HepG2 (cell line): ENCODE results near the gene NPHS1. TPM values are rescaled to one million over a fixed set of nuclear protein-coding genes. Genes with fewer than 3 reads are reported as not detected.
A peak's percentile ranks its signal among the peaks of the same experiment; 100 is the strongest.

Experiments used
- ATAC-seq: fragments of 200-7000 bp; cut with Tn5 transposase; 3 replicates; pipeline ENCODE4 v1.9.1; 2020; ENCODE audit warnings: mild to moderate bottlenecking, moderate library complexity
- BruUV-seq: library from RNA; stranded (reverse); fragments of 400-500 nt; replicated peaks from 2 replicates; lab custom pipeline; 2021; lab: Mats Ljungman, UMichigan
- CTCF ChIA-PET: fragments of 300-600 bp; formaldehyde crosslinking; extraction: SDS; loops from one replicate; lab custom pipeline; 2021; ENCODE audit warnings: low total read pairs, inconsistent platforms, low intra/inter-chr PET ratio; lab: Yijun Ruan, JAX
- POLR2A ChIA-PET: fragments of 350-600 bp; sonication (Branson Sonifier 250); formaldehyde crosslinking; loops from one replicate; lab custom pipeline; 2020; ENCODE audit warnings: antibody characterized with exemption, inconsistent platforms; lab: Yijun Ruan, JAX
- DNase-seq: peaks from one replicate; pipeline ENCODE4 v3.0.0-alpha.2; 2015; ENCODE audit warnings: low spot score
- FAIRE-seq: peaks from 3 replicates; lab custom pipeline; 2011; peaks lifted over from hg19 to GRCh38; lab: Jason Lieb, UNC
- H2AFZ ChIP-seq: one replicate; pipeline ENCODE4 v1.6.1; 2011; ENCODE audit warnings: low read length, inconsistent platforms
- H3K27ac ChIP-seq: fragments of 300-600 bp; 3 replicates; pipeline ENCODE4 v1.8.0; 2011; ENCODE audit warnings: mixed run types, mild to moderate bottlenecking, mixed read lengths, low read length, inconsistent platforms; ENCODE audit not compliant: insufficient read depth; ENCODE audit errors: extremely low read length
- H3K27me3 ChIP-seq, 2 experiments: fragments of 200-600 bp in 1 of 2; 2 replicates in 1 of 2; 3 replicates in 1 of 2; pipeline versions ENCODE4 v1.6.0 to v1.8.0; 2011; ENCODE audit warnings: low read length in 2 of 2, mild to moderate bottlenecking in 2 of 2, moderate library complexity in 2 of 2, inconsistent platforms in 1 of 2; ENCODE audit not compliant: insufficient read depth in 2 of 2, control insufficient read depth in 1 of 2
- H3K36me3 ChIP-seq, 2 experiments: fragments of 200-600 bp in 1 of 2; replicated peaks in 1 of 2; 2 replicates in 1 of 2; 3 replicates in 1 of 2; pipeline versions ENCODE4 v1.5.1 to v1.8.0; 2011; ENCODE audit warnings: low read length in 2 of 2, inconsistent platforms in 1 of 2; ENCODE audit not compliant: insufficient read depth in 2 of 2, control insufficient read depth in 1 of 2
- H3K4me1 ChIP-seq: 2 replicates; pipeline ENCODE4 v1.5.1; 2012; ENCODE audit warnings: low read length, inconsistent platforms; ENCODE audit not compliant: insufficient read depth
- H3K4me2 ChIP-seq: 2 replicates; pipeline ENCODE4 v1.6.0; 2011; ENCODE audit warnings: low read depth, low read length, inconsistent platforms
- H3K4me3 ChIP-seq, 3 experiments: fragments of 200-600 bp in 1 of 3; sonication (generic), shearing (Covaris generic) in 1 of 3; replicated peaks in 1 of 3; 2 replicates each; pipeline ENCODE4 v1.5.1; 2011 to 2016; ENCODE audit warnings: low read length in 3 of 3, inconsistent platforms in 2 of 3, low read depth in 2 of 3, mild to moderate bottlenecking in 2 of 3, control low read depth in 1 of 3, mixed read lengths in 1 of 3; ENCODE audit not compliant: insufficient read depth in 1 of 3
- H3K79me2 ChIP-seq: one replicate; pipeline ENCODE4 v1.6.1; 2011; ENCODE audit warnings: low read length, inconsistent platforms; ENCODE audit not compliant: insufficient read depth
- H3K9ac ChIP-seq: 2 replicates; pipeline ENCODE4 v1.6.0; 2011; ENCODE audit warnings: mild to moderate bottlenecking, low read depth, low read length, inconsistent platforms; ENCODE audit not compliant: insufficient read depth
- H3K9me3 ChIP-seq: 2 replicates; pipeline ENCODE4 v1.5.1; 2012; ENCODE audit warnings: mild to moderate bottlenecking, low read length
- H4K20me1 ChIP-seq: 2 replicates; pipeline ENCODE4 v1.6.0; 2011; ENCODE audit warnings: inconsistent platforms, mild to moderate bottlenecking, low read length, moderate library complexity; ENCODE audit not compliant: insufficient read depth
- ATF7 ChIP-seq, 2 experiments: fragments of 450-650 bp in 1 of 2; sonication (generic) in 1 of 2; formaldehyde crosslinking in 1 of 2; IDR thresholded peaks; 2 replicates each; pipeline versions ENCODE4 v1.4.0 to v1.6.1; 2016 to 2020; ENCODE audit warnings: antibody characterized with exemption in 1 of 2, mild to moderate bottlenecking in 1 of 2, missing genetic modification reagents in 1 of 2
- FOXA1 ChIP-seq, 2 experiments: fragments of 450-650 bp in 1 of 2; sonication (generic) in 1 of 2; formaldehyde crosslinking in 1 of 2; IDR thresholded peaks; 2 replicates each; pipeline versions ENCODE4 v1.4.0 to v1.6.1; 2016 to 2020; ENCODE audit warnings: missing genetic modification reagents in 1 of 2
- GATAD2A ChIP-seq: IDR thresholded peaks from 2 replicates; pipeline ENCODE4 v1.6.1; 2016
- ZNF749 ChIP-seq: sonication (generic); formaldehyde crosslinking; IDR thresholded peaks from 2 replicates; pipeline ENCODE4 v1.8.0; 2022; ENCODE audit warnings: mild to moderate bottlenecking, missing genetic modification reagents, moderate library complexity, borderline replicate concordance
- WGBS: methylation state at CpG from one replicate; pipeline ENCODE4 v1.1.6; 2017; ENCODE audit warnings: low lambda C conversion rate; 5-methylcytosine and 5-hydroxymethylcytosine counted together
- in situ Hi-C: cut with HindIII; loops from 2 replicates; pipeline ENCODE4 v1.10.0; 2017; ENCODE audit warnings: low pct_unique_long_range_greater_than_20kb; ENCODE audit not compliant: extremely low pct_ligation_motif_present
- intact Hi-C: fragments of 100-400 bp; cut with micrococcal nuclease; formaldehyde crosslinking; loops from one replicate; pipeline ENCODE4 v1.10.0; 2022; ENCODE audit not compliant: unreplicated experiment
- polyA plus RNA-seq, 8 experiments: library from polyadenylated mRNA; depleted of rRNA in 3 of 8; stranded (reverse) in 7 of 8; unstranded in 1 of 8; fragments of >200 nt; fragmentation: Illumina TruSeq in 4 of 8; extraction: Trizol in 4 of 8; gene quantifications; 2 replicates each; pipeline versions ENCODE4 v1.2.1 to v1.2.3, GENCODE V29; 2011 to 2016; ENCODE audit warnings: low read depth in 4 of 8, missing spikeins in 1 of 8, mixed read lengths in 1 of 8; ENCODE audit not compliant: insufficient read depth in 1 of 8
- total RNA-seq, 5 experiments: library from RNA; depleted of rRNA; stranded (reverse); fragments of >200 nt; fragmentation: Illumina TruSeq; extraction: Trizol; gene quantifications; 2 replicates each; pipeline ENCODE4 v1.2.3, GENCODE V29; 2016; ENCODE audit warnings: low read depth in 1 of 5
- TF ChIP-seq, protein P1 (sequence below): IDR thresholded peaks from 2 replicates; pipeline ENCODE4 v1.4.0; 2020; ENCODE audit warnings: mild to moderate bottlenecking, missing genetic modification reagents
- TF ChIP-seq, protein P2 (sequence below): sonication (generic); formaldehyde crosslinking; IDR thresholded peaks from 2 replicates; pipeline ENCODE4 v1.5.0; 2020; ENCODE audit warnings: mild to moderate bottlenecking, missing genetic modification reagents, borderline replicate concordance
- TF ChIP-seq, protein P3 (sequence below): sonication (generic); formaldehyde crosslinking; IDR thresholded peaks from 2 replicates; pipeline ENCODE4 v1.4.0; 2020; ENCODE audit warnings: mild to moderate bottlenecking, missing genetic modification reagents, borderline replicate concordance
- TF ChIP-seq, protein P4 (sequence below): sonication (generic); formaldehyde crosslinking; IDR thresholded peaks from 2 replicates; pipeline ENCODE4 v1.4.0; 2020; ENCODE audit warnings: mild to moderate bottlenecking, missing genetic modification reagents

NPHS1 gene
- total and polyA plus RNA-seq, 2 of the 13 experiments (the other 11 are each of a cell fraction or from before 2014, with no cell fraction given), result not detected

GRCh38 chr19:35846038-35846668 is 6.2 kb downstream of the NPHS1 start (continued):
- TF ChIP-seq ZNF749, result no peak
- TF ChIP-seq, protein P1, sequence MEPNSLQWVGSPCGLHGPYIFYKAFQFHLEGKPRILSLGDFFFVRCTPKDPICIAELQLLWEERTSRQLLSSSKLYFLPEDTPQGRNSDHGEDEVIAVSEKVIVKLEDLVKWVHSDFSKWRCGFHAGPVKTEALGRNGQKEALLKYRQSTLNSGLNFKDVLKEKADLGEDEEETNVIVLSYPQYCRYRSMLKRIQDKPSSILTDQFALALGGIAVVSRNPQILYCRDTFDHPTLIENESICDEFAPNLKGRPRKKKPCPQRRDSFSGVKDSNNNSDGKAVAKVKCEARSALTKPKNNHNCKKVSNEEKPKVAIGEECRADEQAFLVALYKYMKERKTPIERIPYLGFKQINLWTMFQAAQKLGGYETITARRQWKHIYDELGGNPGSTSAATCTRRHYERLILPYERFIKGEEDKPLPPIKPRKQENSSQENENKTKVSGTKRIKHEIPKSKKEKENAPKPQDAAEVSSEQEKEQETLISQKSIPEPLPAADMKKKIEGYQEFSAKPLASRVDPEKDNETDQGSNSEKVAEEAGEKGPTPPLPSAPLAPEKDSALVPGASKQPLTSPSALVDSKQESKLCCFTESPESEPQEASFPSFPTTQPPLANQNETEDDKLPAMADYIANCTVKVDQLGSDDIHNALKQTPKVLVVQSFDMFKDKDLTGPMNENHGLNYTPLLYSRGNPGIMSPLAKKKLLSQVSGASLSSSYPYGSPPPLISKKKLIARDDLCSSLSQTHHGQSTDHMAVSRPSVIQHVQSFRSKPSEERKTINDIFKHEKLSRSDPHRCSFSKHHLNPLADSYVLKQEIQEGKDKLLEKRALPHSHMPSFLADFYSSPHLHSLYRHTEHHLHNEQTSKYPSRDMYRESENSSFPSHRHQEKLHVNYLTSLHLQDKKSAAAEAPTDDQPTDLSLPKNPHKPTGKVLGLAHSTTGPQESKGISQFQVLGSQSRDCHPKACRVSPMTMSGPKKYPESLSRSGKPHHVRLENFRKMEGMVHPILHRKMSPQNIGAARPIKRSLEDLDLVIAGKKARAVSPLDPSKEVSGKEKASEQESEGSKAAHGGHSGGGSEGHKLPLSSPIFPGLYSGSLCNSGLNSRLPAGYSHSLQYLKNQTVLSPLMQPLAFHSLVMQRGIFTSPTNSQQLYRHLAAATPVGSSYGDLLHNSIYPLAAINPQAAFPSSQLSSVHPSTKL (CRISPR knock-in tag), result no peak

DNA sequence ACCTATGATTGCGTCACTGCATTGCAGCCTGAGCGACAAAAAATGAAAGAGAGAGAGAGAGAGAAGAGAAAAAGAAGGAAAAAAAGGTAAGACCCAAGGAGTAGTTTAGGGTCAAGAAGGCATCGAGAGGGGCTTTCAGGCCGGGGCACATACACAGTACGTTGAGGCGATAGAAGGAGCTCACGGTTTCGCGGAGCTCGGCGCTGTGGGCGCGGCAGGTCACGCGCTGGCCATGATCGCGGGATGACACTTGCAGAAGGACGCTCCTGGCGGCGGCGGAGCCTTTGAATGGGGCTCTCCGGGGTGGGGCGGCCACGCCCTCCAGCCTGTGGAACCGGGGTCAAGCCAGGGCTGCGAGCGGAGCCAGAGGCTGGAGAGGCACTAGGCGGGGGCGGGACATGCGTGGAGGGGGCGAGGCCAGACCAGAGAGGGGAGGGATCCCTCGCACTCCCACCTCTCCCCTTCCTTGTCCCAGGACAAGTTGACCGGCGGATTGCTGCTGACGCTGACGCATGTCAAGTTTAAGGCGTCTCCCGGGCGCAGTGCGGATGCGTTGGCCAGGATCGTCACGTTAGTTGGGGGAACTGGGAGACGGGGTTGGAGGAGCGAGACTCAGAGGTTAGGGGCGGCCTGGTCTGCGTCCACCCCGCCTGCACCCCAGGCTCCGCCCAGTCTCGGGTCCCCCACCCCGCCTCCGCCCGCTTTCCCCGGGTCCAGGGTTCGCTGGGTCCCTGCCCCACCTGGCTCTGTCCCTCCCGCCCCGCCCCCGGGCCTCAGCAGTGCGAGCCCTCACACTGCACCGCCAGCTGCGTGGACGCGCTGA is 6.9 kb downstream of the NPHS1 start:
- peak overlapping the region; percentile 33 to 73 (median 49); a peak in 5 of 6 replicates for H3K4me3 ChIP-seq
- ChIA-PET CTCF (no interaction called here), POLR2A (interaction anchor here (0.7 to 1.3 kb wide), 2 partner anchors 16 to 551 kb away, joined by 3 read pairs; no protein-coding TSS in a partner anchor)
- BruUV-seq, result no TSS peak
- H3K9ac ChIP-seq, result no peak overlapping the region
- H2AFZ ChIP-seq, result no peak overlapping the region
- no peaks in the 10 kb centered on the region for H4K20me1 ChIP-seq
- in situ Hi-C loops (no loop called here), intact Hi-C loops (no loop called here)
- FAIRE-seq (peak; percentile 36), DNase-seq (peak; percentile 37), ATAC-seq (peak; percentile 76)
- peaks cover 27% of the 10 kb centered on the region for H3K4me1 ChIP-seq
- H3K79me2 ChIP-seq, result no peaks in the 10 kb centered on the region
- H3K36me3 ChIP-seq, result no peaks in the 10 kb centered on the region
- H3K9me3 ChIP-seq, result no peaks in the 10 kb centered on the region
- peaks cover 0 to 41% of the 10 kb centered on the region in 2 experiments for H3K27me3 ChIP-seq
- peak overlapping the region; percentile 85 for H3K4me2 ChIP-seq
- H3K27ac ChIP-seq, result no peak overlapping the region
- WGBS, result 2% methylated on average over 18 of the region's 63 CpGs
- TF ChIP-seq, protein P2, sequence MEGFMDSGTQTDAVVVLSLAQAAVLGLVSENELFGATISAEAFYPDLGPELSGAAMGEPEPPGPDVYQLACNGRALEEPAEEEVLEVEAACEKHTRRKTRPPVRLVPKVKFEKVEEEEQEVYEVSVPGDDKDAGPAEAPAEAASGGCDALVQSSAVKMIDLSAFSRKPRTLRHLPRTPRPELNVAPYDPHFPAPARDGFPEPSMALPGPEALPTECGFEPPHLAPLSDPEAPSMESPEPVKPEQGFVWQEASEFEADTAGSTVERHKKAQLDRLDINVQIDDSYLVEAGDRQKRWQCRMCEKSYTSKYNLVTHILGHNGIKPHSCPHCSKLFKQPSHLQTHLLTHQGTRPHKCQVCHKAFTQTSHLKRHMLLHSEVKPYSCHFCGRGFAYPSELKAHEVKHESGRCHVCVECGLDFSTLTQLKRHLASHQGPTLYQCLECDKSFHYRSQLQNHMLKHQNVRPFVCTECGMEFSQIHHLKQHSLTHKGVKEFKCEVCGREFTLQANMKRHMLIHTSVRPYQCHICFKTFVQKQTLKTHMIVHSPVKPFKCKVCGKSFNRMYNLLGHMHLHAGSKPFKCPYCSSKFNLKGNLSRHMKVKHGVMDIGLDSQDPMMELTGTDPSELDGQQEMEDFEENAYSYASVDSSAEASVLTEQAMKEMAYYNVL (CRISPR knock-in tag), result peak; percentile 59; the same call in 1 of the 2 replicates
- TF ChIP-seq, protein P3, sequence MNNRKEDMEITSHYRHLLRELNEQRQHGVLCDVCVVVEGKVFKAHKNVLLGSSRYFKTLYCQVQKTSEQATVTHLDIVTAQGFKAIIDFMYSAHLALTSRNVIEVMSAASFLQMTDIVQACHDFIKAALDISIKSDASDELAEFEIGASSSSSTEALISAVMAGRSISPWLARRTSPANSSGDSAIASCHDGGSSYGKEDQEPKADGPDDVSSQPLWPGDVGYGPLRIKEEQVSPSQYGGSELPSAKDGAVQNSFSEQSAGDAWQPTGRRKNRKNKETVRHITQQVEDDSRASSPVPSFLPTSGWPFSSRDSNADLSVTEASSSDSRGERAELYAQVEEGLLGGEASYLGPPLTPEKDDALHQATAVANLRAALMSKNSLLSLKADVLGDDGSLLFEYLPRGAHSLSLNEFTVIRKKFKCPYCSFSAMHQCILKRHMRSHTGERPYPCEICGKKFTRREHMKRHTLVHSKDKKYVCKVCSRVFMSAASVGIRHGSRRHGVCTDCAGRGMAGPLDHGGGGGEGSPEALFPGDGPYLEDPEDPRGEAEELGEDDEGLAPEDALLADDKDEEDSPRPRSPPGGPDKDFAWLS, result 0 out of 2 replicates have a peak, but pooled peaks have one; percentile 61
- TF ChIP-seq ATF7 (IDR thresholded peaks at IDR 0.05) (peak; percentile 67), ATF7 (CRISPR knock-in tag; IDR thresholded peaks at IDR 0.05) (no peak), FOXA1 (IDR thresholded peaks at IDR 0.05) (no peak), FOXA1 (CRISPR knock-in tag; IDR thresholded peaks at IDR 0.05) (0 out of 2 replicates have a peak, but pooled peaks have one; percentile 2), GATAD2A (CRISPR knock-in tag) (0 out of 2 replicates have a peak, but pooled peaks have one; percentile 15)
- TF ChIP-seq, protein P4, sequence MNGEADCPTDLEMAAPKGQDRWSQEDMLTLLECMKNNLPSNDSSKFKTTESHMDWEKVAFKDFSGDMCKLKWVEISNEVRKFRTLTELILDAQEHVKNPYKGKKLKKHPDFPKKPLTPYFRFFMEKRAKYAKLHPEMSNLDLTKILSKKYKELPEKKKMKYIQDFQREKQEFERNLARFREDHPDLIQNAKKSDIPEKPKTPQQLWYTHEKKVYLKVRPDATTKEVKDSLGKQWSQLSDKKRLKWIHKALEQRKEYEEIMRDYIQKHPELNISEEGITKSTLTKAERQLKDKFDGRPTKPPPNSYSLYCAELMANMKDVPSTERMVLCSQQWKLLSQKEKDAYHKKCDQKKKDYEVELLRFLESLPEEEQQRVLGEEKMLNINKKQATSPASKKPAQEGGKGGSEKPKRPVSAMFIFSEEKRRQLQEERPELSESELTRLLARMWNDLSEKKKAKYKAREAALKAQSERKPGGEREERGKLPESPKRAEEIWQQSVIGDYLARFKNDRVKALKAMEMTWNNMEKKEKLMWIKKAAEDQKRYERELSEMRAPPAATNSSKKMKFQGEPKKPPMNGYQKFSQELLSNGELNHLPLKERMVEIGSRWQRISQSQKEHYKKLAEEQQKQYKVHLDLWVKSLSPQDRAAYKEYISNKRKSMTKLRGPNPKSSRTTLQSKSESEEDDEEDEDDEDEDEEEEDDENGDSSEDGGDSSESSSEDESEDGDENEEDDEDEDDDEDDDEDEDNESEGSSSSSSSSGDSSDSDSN (CRISPR knock-in tag), result 0 out of 2 replicates have a peak, but pooled peaks have one; percentile 20
